Measurements from ENCODE around the gene CFAP46. TPM values are rescaled to one million over a fixed set of nuclear protein-coding genes. Genes with fewer than 3 reads are reported as not detected.
"Not testable (repeated sequence)": the region's sequence is repeated elsewhere in the genome, so short reads cannot be mapped to it uniquely, and the experiment has no call there.

CFAP46 gene
- total RNA-seq, 1 donor from 2014 or later = 5.2 TPM

DNA sequence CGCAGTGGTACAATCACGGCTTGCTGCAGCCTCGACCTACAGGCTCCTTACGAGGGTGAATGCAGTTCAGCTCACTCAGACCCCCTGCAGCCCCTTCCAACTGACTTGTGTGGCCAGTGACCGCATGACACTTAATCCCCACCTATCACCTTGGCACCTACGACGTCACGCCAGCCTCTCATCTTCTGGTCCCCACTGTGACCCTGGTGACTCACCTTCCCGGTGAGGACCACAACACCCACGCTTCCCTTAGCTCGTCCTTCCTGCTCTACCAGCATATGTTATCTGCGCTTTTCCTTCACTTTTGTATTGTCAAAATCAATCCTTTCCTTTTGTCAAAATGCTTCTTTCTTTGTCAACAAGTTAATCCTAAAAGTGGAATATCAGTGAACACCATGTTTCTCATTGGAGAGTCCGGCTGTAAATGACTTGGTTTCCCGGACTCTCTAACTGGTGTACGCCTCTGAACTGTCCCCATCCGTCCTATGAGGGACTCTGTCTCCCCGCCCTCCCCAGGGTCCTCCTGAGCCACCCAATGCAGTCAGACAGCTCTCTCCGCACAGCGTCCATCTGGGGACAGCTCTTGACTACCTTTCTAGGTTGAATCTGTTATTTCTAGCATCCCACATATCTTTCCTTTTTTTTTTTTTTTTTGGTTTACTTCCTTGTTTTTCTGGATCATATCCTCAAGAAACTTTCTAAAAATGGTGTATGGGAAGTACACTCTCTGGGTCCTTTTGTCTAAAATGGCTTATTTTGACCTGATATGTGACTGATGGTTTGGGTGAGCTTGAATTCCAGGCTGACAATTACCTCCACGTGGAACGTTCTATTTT, 37.3 kb downstream of the CFAP46 start:
- no peak overlapping the region for H3K27ac Mint-ChIP-seq (ENCODE audit: unreplicated experiment)
- no peak overlapping the region for H3K4me3 Mint-ChIP-seq (ENCODE audit: unreplicated experiment)
- H3K36me3 Mint-ChIP-seq (ENCODE audit: unreplicated experiment) = peaks cover 28% of the 10 kb centered on the region
- TF ChIP-seq, protein P1, sequence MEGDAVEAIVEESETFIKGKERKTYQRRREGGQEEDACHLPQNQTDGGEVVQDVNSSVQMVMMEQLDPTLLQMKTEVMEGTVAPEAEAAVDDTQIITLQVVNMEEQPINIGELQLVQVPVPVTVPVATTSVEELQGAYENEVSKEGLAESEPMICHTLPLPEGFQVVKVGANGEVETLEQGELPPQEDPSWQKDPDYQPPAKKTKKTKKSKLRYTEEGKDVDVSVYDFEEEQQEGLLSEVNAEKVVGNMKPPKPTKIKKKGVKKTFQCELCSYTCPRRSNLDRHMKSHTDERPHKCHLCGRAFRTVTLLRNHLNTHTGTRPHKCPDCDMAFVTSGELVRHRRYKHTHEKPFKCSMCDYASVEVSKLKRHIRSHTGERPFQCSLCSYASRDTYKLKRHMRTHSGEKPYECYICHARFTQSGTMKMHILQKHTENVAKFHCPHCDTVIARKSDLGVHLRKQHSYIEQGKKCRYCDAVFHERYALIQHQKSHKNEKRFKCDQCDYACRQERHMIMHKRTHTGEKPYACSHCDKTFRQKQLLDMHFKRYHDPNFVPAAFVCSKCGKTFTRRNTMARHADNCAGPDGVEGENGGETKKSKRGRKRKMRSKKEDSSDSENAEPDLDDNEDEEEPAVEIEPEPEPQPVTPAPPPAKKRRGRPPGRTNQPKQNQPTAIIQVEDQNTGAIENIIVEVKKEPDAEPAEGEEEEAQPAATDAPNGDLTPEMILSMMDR (IDR thresholded peaks at IDR 0.05; ENCODE audit: partially characterized antibody, unreplicated experiment) = no peak
- H3K9me3 Mint-ChIP-seq (ENCODE audit: unreplicated experiment) = peaks cover 8% of the 10 kb centered on the region
- H3K27me3 Mint-ChIP-seq (ENCODE audit: unreplicated experiment) = peaks cover 3% of the 10 kb centered on the region
- no peaks in the 10 kb centered on the region for H3K4me1 Mint-ChIP-seq (ENCODE audit: low read depth, unreplicated experiment)
- DNase-seq = peak; percentile 7

DNA sequence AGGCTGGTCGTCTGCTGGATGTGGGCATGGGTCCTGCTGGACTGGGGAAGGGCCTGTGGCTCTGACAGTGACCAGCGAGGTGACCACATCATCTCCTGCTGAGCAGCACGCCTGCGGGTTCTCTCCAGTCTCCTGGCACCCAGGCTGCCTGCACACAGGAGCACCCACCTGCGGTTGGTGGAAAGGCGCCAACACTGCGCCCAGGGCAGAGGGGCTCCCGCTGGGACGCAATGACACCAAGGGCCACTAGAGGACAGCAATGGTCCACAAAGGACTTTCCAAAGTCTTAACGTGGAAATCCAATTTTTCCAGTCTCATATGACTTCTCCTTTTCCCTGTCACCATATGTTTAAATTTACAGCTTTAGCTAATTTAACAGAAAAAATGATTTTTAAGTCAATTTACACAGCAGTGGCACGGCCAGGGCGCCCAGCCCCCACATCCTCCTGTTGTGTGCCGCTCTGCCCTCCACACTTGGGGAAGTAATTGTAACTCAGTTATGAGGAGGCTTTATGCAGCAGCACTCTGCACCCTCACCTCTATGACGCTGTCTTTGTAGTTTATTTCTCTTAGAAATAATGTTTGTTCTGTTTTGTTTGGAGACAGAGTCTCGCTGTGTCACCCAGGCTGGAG, 38.1 kb downstream of the CFAP46 start:
- Mint-ChIP-seq H3K9me3 (ENCODE audit: unreplicated experiment) (peaks cover 8% of the 10 kb centered on the region), H3K27me3 (ENCODE audit: unreplicated experiment) (peaks cover 2% of the 10 kb centered on the region), H3K27ac (ENCODE audit: unreplicated experiment) (no peak overlapping the region), H3K4me1 (ENCODE audit: low read depth, unreplicated experiment) (no peaks in the 10 kb centered on the region), H3K4me3 (ENCODE audit: unreplicated experiment) (no peak overlapping the region), H3K36me3 (ENCODE audit: unreplicated experiment) (peaks cover 28% of the 10 kb centered on the region)
- peak; percentile 74 for DNase-seq
- TF ChIP-seq, protein P1 (IDR thresholded peaks at IDR 0.05; ENCODE audit: partially characterized antibody, unreplicated experiment) = peak; percentile 82

DNA sequence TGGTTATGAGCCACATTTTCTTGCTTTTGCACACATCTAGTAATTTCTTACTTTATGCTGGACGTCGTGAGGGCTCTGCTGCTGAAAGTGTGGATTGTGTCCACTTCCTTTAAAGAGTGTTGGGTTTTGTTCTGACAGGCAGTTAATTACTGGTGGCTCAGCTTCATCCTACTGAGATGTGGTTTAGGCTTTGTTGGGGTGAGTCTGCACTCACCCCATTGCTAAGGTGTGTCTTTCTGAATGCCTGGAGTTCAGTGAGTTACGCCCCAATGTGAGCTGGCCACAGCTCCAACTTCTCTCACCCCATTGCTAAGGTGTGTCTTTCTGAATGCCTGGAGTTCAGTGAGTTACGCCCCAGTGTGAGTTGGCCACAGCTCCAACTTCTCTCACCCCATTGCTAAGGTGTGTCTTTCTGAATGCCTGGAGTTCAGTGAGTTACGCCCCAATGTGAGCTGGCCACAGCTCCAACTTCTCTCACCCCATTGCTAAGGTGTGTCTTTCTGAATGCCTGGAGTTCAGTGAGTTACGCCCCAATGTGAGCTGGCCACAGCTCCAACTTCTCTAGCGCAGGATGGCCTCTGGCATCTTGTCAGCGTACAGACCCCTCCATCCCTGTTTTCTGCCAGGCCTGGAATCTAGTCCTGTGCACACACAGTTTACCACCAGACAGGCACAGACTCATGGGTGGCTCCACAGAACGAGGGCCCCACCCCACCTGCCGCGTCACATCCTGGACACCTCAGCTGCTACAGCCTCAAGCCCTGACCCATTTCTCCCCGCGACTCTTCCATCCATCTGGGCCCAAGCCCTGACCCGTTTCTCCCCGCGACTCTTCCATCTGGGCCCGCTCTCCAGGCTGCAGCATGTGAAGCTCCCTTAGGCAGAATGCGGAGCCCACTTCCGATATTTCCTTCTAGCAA, 39.5 kb downstream of the CFAP46 start:
- not testable (repeated sequence) for DNase-seq; H3K4me3 Mint-ChIP-seq (ENCODE audit: unreplicated experiment); H3K27ac Mint-ChIP-seq (ENCODE audit: unreplicated experiment); H3K9me3 Mint-ChIP-seq (ENCODE audit: unreplicated experiment); H3K4me1 Mint-ChIP-seq (ENCODE audit: low read depth, unreplicated experiment); H3K27me3 Mint-ChIP-seq (ENCODE audit: unreplicated experiment)
- H3K36me3 Mint-ChIP-seq (ENCODE audit: unreplicated experiment) = peaks cover 28% of the 10 kb centered on the region

DNA sequence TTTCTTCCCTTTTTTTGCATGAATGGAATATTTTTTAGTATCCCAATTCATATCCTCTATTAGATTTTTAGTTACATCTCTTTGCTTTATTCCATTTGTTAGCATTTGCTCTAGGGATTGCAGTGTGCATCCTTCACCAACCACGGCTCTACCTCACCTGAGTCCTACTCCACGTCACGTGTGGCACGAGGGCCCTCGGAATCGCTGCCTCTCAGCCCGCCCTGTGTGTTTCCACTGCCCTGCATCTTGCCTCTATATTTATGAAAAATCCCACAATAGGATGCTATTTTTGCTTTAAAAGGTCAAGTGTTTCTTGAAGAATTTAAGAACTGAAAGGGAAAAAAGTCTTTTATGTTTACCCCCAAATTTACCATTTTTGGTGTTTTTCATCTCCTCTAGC, 41.0 kb downstream of the CFAP46 start:
- peaks cover 28% of the 10 kb centered on the region for H3K36me3 Mint-ChIP-seq (ENCODE audit: unreplicated experiment)

More for the DNA sequence above, 41.0 kb downstream of the CFAP46 start:
- DNase-seq = no peak
- no peaks in the 10 kb centered on the region for H3K4me1 Mint-ChIP-seq (ENCODE audit: low read depth, unreplicated experiment)
- peaks cover 2% of the 10 kb centered on the region for H3K27me3 Mint-ChIP-seq (ENCODE audit: unreplicated experiment)
- peaks cover 13% of the 10 kb centered on the region for H3K9me3 Mint-ChIP-seq (ENCODE audit: unreplicated experiment)
- no peak overlapping the region for H3K27ac Mint-ChIP-seq (ENCODE audit: unreplicated experiment)
- TF ChIP-seq, protein P1 (IDR thresholded peaks at IDR 0.05; ENCODE audit: partially characterized antibody, unreplicated experiment) = no peak
- H3K4me3 Mint-ChIP-seq (ENCODE audit: unreplicated experiment) = no peak overlapping the region

All from glutamatergic neuron (in vitro differentiated cells).